Ishikawa (cell line): Measurements from ENCODE around the gene SS18L1.

Experiments
- CEBPB ChIP-seq: IDR thresholded peaks from 2 replicates; pipeline ENCODE4 v1.6.1; 2012
- CREB1 ChIP-seq: IDR thresholded peaks from 2 replicates; pipeline ENCODE4 v1.6.1; 2012; ENCODE audit warnings: low read depth
- EGR1 ChIP-seq: IDR thresholded peaks from 2 replicates; pipeline ENCODE4 v1.6.1; 2012
- EP300 ChIP-seq: IDR thresholded peaks from 2 replicates; pipeline ENCODE4 v1.6.1; 2012; ENCODE audit warnings: borderline replicate concordance
- FOXM1 ChIP-seq: IDR thresholded peaks from 2 replicates; pipeline ENCODE4 v1.6.1; 2012; ENCODE audit warnings: low read depth, borderline replicate concordance
- NFIC ChIP-seq: IDR thresholded peaks from 2 replicates; pipeline ENCODE4 v1.6.1; 2012
- RAD21 ChIP-seq: IDR thresholded peaks from 2 replicates; pipeline ENCODE4 v1.6.1; 2012; ENCODE audit warnings: low read depth
- REST ChIP-seq: IDR thresholded peaks from 2 replicates; pipeline ENCODE4 v1.6.1; 2012; ENCODE audit warnings: low read depth, mild to moderate bottlenecking
- TAF1 ChIP-seq: IDR thresholded peaks from 2 replicates; pipeline ENCODE4 v1.6.1; 2012; ENCODE audit warnings: low read depth, mild to moderate bottlenecking
- TCF12 ChIP-seq: IDR thresholded peaks from 2 replicates; pipeline ENCODE4 v1.6.1; 2012; ENCODE audit warnings: low read depth
- TEAD4 ChIP-seq: IDR thresholded peaks from 2 replicates; pipeline ENCODE4 v1.6.1; 2012
- YY1 ChIP-seq: IDR thresholded peaks from 2 replicates; pipeline ENCODE4 v1.6.1; 2012; ENCODE audit warnings: low read depth
- ZBTB7A ChIP-seq: IDR thresholded peaks from 2 replicates; pipeline ENCODE4 v1.6.1; 2012; ENCODE audit warnings: low read depth
- TF ChIP-seq, protein P1 (sequence below): IDR thresholded peaks from 2 replicates; pipeline ENCODE4 v1.6.1; 2012
- TF ChIP-seq, protein P2 (sequence below): IDR thresholded peaks from 2 replicates; pipeline ENCODE4 v1.6.1; 2012

SS18L1 gene

DNA sequence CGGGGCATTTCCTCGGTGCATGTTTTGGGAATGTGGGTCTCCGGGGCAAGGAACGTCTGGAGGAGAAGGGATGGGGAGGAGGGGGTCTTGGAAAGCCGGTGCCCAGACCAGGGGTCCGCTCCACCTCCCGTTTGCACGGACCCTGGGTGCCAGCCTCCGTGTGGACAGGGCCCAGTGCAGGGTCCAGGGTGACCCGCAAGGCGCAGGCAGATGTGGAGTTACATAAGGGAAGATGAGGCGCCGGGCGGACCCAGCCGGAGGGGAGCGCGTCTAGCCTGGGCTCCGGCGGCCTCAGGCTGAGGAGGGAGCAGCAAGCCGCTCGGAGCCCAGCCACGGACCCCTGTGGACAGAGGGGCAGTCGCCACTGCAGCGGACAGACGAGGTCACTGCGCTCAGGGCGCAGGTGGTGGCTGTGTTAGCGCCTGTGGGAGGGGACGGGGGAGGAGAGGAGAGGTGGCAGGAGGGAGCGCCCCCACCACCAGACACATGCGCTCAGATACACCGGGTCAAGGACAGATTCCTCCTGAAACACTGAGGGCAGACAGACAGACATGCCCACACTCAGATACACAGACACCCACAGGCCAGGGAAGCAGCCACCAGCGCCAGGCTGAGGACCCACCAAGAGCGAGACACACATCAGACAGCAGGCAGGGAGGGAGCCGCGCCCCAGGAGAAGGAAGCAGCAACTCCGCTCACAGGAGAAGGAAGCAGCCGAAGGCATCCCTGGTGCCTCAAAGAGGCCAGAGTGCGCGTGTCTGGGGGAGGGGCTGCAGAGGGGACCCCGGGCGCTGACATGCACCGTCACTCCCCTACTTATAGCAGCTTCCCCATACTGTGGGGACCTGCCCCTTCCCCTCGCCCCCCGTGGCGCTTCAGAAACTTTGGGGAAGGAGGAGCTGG lies 77.3 kb downstream of the SS18L1 start:
- TF ChIP-seq ZBTB7A, result no peak; the same call in none of the 2 replicates
- TF ChIP-seq EGR1, result no peak
- no peak for TF ChIP-seq TEAD4
- TF ChIP-seq EP300, result no peak
- TF ChIP-seq RAD21, result no peak
- TF ChIP-seq CEBPB, result no peak
- TF ChIP-seq, protein P1, sequence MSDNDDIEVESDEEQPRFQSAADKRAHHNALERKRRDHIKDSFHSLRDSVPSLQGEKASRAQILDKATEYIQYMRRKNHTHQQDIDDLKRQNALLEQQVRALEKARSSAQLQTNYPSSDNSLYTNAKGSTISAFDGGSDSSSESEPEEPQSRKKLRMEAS, result no peak
- no peak for TF ChIP-seq NFIC
- TF ChIP-seq, protein P2, sequence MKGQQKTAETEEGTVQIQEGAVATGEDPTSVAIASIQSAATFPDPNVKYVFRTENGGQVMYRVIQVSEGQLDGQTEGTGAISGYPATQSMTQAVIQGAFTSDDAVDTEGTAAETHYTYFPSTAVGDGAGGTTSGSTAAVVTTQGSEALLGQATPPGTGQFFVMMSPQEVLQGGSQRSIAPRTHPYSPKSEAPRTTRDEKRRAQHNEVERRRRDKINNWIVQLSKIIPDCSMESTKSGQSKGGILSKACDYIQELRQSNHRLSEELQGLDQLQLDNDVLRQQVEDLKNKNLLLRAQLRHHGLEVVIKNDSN, result no peak
- no peak for TF ChIP-seq FOXM1
- TF ChIP-seq REST, result no peak
- no peak for TF ChIP-seq TCF12
- TF ChIP-seq YY1, result no peak
- TF ChIP-seq CREB1, result no peak
- no peak for TF ChIP-seq TAF1

GRCh38 chr20:62222266-62222850 lies 78.8 kb downstream of the SS18L1 start:
- TF ChIP-seq, protein P2, result no peak
- TF ChIP-seq TCF12 (no peak), ZBTB7A (no peak), YY1 (no peak), CREB1 (no peak)

- TF ChIP-seq RAD21, result no peak
- TF ChIP-seq, protein P2, result peak; percentile 48; the same call in 1 of the 2 replicates
Observed at GRCh38 chr20:62222972-62223371, 79.4 kb downstream of the SS18L1 start.

- TF ChIP-seq, protein P2, result no peak
- TF ChIP-seq YY1, result no peak
- TF ChIP-seq TEAD4, result no peak
- TF ChIP-seq EGR1, result no peak
- TF ChIP-seq CREB1, result no peak
- no peak for TF ChIP-seq NFIC
- no peak for TF ChIP-seq CEBPB
- no peak for TF ChIP-seq REST
- TF ChIP-seq ZBTB7A, result no peak
- TF ChIP-seq, protein P1, result no peak
- TF ChIP-seq TAF1, result no peak
- no peak for TF ChIP-seq TCF12
- no peak for TF ChIP-seq RAD21
- no peak for TF ChIP-seq EP300
- no peak for TF ChIP-seq FOXM1
Observed at GRCh38 chr20:62223571-62223970, 80.0 kb downstream of the SS18L1 start.
